Measurements from ENCODE around the gene THSD8. TPM values are rescaled to one million over a fixed set of nuclear protein-coding genes. Genes with fewer than 3 reads are reported as not detected.
A peak's percentile ranks its signal among the peaks of the same experiment; 100 is the strongest.

The THSD8 gene
- total RNA-seq, 2 donors from 2014 or later = 8.7 to 19.5 TPM

- ATAC-seq = peak in 1 of 2 donors; percentile 1
- Mint-ChIP-seq H3K36me3 (no peaks in the 10 kb centered on the region), H3K4me1 (ENCODE audit: low read depth in 2 of 2) (peaks cover 17% of the 10 kb centered on the region in 2 donors), H3K27ac (no peak overlapping the region), H3K4me3 (no peak overlapping the region), H3K27me3 (no peaks in the 10 kb centered on the region), H3K9me3 (no peaks in the 10 kb centered on the region)
- DNase-seq (ENCODE audit: low spot score) = no peak
These were observed 16.9 kb upstream of the THSD8 start for GRCh38 chr19:12784871-12785430.

DNA sequence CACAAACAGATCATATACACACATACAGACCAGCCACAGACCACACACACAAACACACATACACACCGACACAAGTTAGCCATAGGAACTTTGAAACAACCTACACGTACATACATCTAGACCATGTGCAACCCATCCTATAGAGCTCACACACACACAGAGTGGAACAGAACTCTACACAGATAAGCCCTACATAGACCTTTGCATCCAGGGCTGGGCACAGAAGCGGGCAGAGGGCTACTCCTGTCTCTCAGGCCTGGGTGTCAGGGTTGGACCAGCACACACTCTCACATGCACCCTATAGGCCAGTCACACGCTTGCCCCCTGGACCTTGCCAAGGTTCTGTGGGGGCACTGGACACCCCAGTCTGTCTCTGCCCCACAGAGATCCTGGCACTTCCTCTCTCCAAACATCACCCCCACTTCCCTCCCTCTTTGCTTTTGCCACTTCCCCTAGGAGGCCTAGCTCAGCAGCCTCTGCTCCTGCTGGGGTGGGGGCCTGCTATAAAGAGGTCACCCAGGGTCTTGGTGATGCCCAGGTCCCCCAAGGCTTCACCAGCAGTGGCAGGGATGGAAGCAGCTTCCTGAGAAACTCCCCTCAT lies 16.3 kb upstream of the THSD8 start:
- Mint-ChIP-seq H3K9me3 (no peaks in the 10 kb centered on the region), H3K4me3 (no peak overlapping the region), H3K27me3 (no peaks in the 10 kb centered on the region), H3K36me3 (no peaks in the 10 kb centered on the region), H3K4me1 (ENCODE audit: low read depth in 2 of 2) (peaks cover 20 to 21% of the 10 kb centered on the region in 2 donors), H3K27ac (no peak overlapping the region)
- ATAC-seq = no peak
- no peak for DNase-seq (ENCODE audit: low spot score)

DNA sequence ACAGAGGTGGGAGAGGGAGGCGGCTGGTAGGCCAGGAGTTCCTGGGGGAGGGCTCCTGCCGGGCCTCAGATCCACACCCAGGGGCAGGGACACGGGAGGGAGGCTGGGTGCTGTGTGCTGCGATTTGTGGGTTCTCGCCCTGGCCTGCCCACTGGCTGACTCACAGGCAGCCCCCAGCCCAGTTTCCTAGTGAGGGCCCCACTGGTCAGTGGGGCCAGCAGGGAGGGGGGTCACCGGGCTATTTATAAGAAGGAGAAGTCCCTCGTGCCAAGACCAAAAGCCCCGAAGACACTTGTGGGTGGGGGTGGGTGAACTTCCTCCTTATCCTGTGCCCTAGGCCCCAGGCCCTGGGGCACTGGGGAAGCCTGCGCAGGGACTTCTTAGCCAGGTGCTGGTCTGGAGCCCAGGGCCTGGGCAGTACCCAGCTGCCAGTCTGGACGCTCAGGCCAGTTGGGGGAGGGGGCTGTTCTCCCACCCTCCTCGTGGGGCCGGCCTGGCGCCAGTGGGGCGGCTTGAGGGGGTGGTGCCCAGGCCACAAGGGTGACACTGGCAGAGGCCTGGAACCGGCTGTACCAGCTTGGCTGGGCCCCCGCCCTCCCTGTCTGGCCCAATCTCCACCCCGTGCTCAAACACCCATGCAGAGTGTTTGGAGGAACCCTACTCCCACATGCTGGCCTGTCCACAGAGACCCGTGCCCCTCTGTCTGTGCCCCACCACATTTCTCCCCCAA lies 15.6 kb upstream of the THSD8 start:
- Mint-ChIP-seq H3K27ac (no peak overlapping the region), H3K4me3 (no peak overlapping the region), H3K9me3 (no peaks in the 10 kb centered on the region), H3K36me3 (no peaks in the 10 kb centered on the region), H3K27me3 (no peaks in the 10 kb centered on the region), H3K4me1 (ENCODE audit: low read depth in 2 of 2) (peaks cover 27 to 28% of the 10 kb centered on the region in 2 donors)
- DNase-seq (ENCODE audit: low spot score) (no peak), ATAC-seq (no peak)

- Mint-ChIP-seq H3K4me3 (no peak overlapping the region), H3K9me3 (no peaks in the 10 kb centered on the region), H3K27me3 (no peaks in the 10 kb centered on the region), H3K4me1 (ENCODE audit: low read depth in 2 of 2) (peaks cover 20 to 28% of the 10 kb centered on the region in 2 donors), H3K27ac (no peak overlapping the region), H3K36me3 (no peaks in the 10 kb centered on the region)
- DNase-seq (ENCODE audit: low spot score) (no peak), ATAC-seq (no peak)
These were observed 14.9 kb upstream of the THSD8 start for GRCh38 chr19:12786952-12787351.

- Mint-ChIP-seq H3K36me3 (no peaks in the 10 kb centered on the region), H3K4me1 (ENCODE audit: low read depth in 2 of 2) (peaks cover 17 to 25% of the 10 kb centered on the region in 2 donors), H3K9me3 (no peaks in the 10 kb centered on the region), H3K27ac (no peak overlapping the region), H3K27me3 (no peaks in the 10 kb centered on the region), H3K4me3 (no peak overlapping the region)
- ATAC-seq (no peak), DNase-seq (ENCODE audit: low spot score) (no peak)
These were observed 14.4 kb upstream of the THSD8 start for GRCh38 chr19:12787458-12787857.

DNA sequence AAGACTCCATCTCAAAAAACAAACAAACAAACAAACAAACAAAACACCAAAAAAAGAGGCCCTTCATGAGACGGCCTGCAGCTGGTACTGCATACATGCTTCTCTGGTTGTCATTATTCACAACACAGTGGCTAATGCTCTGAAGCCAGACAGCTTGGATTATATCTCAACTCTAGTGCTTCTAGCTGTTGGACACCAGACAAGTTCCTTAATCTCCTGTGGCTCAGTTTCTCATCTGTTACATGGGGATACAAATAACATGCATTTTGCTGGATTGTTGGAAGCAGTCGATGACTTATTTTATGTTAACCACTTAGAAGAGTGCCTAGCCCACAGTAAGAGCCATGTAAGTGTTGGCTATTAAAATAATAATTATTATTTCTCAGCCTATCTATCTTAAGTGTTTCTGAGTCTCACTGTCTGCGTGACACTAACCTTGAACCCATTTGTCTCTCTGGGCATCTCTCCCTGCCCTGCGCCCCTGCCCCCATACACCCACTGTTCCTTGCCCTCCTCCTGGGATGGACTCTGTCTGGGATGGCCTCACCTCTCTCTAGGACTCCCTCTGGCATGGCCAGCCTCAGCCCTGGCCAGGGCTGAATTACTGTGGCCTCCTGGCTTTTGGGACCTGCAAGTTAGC lies 13.7 kb upstream of the THSD8 start:
- Mint-ChIP-seq H3K9me3 (no peaks in the 10 kb centered on the region), H3K36me3 (no peaks in the 10 kb centered on the region), H3K4me1 (ENCODE audit: low read depth in 2 of 2) (peaks cover 17 to 25% of the 10 kb centered on the region in 2 donors), H3K27ac (peak overlapping the region; percentile 89 to 95), H3K4me3 (peak overlapping the region; percentile 93), H3K27me3 (no peaks in the 10 kb centered on the region)
- DNase-seq (ENCODE audit: low spot score) (no peak), ATAC-seq (no peak)

GRCh38 chr19:12788682-12789097 lies 13.2 kb upstream of the THSD8 start:
- Mint-ChIP-seq H3K27ac (peak overlapping the region; percentile 89 to 95), H3K36me3 (no peaks in the 10 kb centered on the region), H3K27me3 (no peaks in the 10 kb centered on the region), H3K4me3 (peak overlapping the region; percentile 93), H3K4me1 (ENCODE audit: low read depth in 2 of 2) (peaks cover 17 to 22% of the 10 kb centered on the region in 2 donors), H3K9me3 (no peaks in the 10 kb centered on the region)
- ATAC-seq (peak in 1 of 2 donors; percentile 1), DNase-seq (ENCODE audit: low spot score) (peak; percentile 87)

DNA sequence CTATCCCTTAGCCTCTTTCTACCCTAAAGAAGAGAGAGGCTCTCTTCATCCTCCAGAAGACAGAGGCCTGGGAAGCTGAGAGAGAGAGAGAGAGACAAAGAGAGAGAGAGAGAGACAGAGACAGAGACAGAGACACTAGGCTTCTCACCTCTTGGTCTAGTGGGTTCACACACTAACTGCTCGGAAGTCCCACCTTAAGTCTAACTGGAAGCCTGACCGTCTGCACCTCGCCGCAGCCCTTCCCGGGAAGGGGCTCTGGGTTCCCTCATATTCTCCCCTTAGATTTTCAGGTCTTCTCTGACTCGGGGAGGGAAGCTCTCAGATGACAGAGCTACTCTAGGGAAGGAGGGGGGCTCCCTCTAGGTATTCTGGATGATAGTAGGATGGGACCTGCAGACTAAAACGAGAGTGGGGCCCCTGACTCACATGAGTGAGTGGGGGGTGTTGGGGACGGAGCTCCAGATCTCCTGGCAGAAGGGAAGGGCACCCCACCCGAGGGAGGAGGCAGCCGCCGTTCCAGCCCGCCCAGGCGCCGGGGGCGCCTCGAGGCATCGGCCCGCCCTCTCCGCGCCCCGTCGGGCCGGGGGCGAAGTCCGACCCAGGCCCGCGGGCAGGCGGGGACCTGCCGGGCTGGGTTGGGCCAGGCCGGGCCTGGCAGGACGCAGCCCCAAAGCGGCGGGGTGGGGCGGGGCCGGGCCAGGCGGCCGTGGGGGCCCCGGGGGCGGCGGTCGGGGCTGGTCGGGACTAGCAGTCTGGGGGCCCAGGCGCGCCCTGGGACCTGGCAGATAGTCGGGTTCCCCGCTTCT lies 12.6 kb upstream of the THSD8 start:
- Mint-ChIP-seq H3K4me1 (ENCODE audit: low read depth in 2 of 2) (peaks cover 21 to 25% of the 10 kb centered on the region in 2 donors), H3K9me3 (no peaks in the 10 kb centered on the region), H3K4me3 (peak overlapping the region; percentile 97), H3K36me3 (no peaks in the 10 kb centered on the region), H3K27ac (peak overlapping the region; percentile 89 to 95), H3K27me3 (no peaks in the 10 kb centered on the region)
- no peak for ATAC-seq
- DNase-seq (ENCODE audit: low spot score) = peak; percentile 74

DNA sequence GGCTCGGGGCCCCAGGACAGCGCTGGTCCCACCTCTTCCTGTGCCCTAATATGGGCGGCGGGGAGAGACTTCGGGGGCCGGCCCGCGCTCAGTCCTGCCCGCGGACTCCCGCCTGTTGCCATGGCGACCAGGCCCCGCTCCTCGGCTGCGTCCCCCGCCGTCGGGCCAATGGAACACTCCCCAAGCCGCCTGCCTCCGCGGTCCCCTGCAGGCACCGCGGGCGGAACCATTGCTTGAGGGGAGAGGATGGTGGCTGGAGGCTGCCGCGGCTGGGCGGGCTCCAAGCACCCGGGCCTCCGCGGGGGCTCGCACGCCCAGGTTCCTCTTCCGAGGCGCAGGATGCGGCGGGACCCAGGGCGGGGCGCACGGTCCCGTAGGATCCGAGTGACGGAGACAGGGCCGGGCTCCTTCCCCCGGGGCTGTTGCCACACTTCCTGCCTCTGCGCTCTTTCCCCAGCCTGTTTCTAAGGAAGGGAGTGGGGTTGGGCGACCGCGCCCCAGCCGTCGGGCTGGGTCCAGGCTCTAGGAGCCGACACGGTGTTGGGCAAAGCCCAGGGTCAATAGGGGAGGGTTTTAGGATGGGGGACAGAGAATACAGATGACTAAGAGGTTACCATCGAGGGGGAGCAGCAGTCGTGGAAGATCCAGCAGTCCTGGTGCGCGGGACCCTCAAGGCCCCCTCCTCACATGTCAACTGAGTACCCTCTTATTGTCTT lies 11.8 kb upstream of the THSD8 start:
- DNase-seq (ENCODE audit: low spot score) (peak; percentile 99), ATAC-seq (peak; percentile 66 to 69)
- Mint-ChIP-seq H3K4me1 (ENCODE audit: low read depth in 2 of 2) (peaks cover 25 to 29% of the 10 kb centered on the region in 2 donors), H3K9me3 (no peaks in the 10 kb centered on the region), H3K27ac (peak overlapping the region; percentile 90 to 98), H3K27me3 (no peaks in the 10 kb centered on the region), H3K36me3 (no peaks in the 10 kb centered on the region), H3K4me3 (peak overlapping the region; percentile 97)

GRCh38 chr19:12790628-12791344 lies 11.1 kb upstream of the THSD8 start:
- no peak for ATAC-seq
- Mint-ChIP-seq H3K36me3 (no peaks in the 10 kb centered on the region), H3K27me3 (no peaks in the 10 kb centered on the region), H3K4me3 (peak overlapping the region; percentile 97), H3K4me1 (ENCODE audit: low read depth in 2 of 2) (peaks cover 28 to 31% of the 10 kb centered on the region in 2 donors), H3K27ac (peak overlapping the region; percentile 90 to 98), H3K9me3 (no peaks in the 10 kb centered on the region)
- no peak for DNase-seq (ENCODE audit: low spot score)

- Mint-ChIP-seq H3K36me3 (no peaks in the 10 kb centered on the region), H3K27ac (peak within 1 kb of the TSS; percentile 90 to 98), H3K9me3 (no peaks in the 10 kb centered on the region), H3K4me1 (ENCODE audit: low read depth in 2 of 2) (peaks cover 35 to 39% of the 10 kb centered on the region in 2 donors), H3K27me3 (no peaks in the 10 kb centered on the region), H3K4me3 (peak within 1 kb of the TSS; percentile 97)
- ATAC-seq (peak; percentile 62 to 72), DNase-seq (ENCODE audit: low spot score) (peak; percentile 98)
These were observed 10.4 kb upstream of the THSD8 start, which contains the start of gene JUNB for GRCh38 chr19:12791345-12792050. TSS of gene JUNB (plus strand) at chr19:12791486. CDS start at chr19:12791772, 286 bp downstream.

Data from natural killer cell treated with Interleukin-12 subunit alpha and Interleukin-12 subunit beta and Interleukin-15 and Interleukin-18, amount 100 ng/mL, for 72 hours (primary cell).